Thyroid gland (tissue), 4 donors: ENCODE results near the gene H2BK1.

Experiments used
- POLR2A ChIP-seq, 2 donors: fragments of 450-650 bp; IDR thresholded peaks; one replicate each; pipeline ENCODE4 v1.6.1; 2017; ENCODE audit warnings: antibody characterized with exemption in 2 of 2, mild to moderate bottlenecking in 2 of 2, moderate library complexity in 1 of 2
- TF ChIP-seq, protein P1 (sequence below), 6 experiments: fragments of 200-600 bp in 3 of 6; fragments of 450-650 bp in 3 of 6; sonication (generic) in 3 of 6; IDR thresholded peaks; one replicate each; pipeline ENCODE4 v1.5.1; 2016 to 2019; ENCODE audit warnings: antibody characterized with exemption in 6 of 6, mild to moderate bottlenecking in 2 of 6, inconsistent platforms in 1 of 6, moderate library complexity in 1 of 6

DNA sequence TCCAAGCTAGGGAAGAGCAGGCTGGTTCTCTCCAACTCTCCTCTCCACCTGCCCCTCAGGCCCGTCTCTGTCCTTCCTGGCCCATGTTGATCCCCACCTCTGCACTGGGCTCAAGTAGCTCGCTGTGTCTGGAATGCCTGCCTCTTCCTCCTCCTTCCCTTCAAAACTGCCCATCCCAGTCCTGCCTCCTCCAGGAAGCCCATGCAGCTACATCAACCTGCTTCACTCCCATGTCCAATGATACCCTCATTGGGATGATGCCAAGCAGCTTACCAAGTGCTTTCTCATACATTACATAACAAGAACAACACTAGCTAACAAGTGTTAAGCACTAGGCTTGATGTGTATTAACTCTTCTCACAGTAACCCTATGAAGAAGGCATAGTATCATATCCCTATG, 31.5 kb downstream of the H2BK1 start:
- no peak for TF ChIP-seq POLR2A (IDR thresholded peaks at IDR 0.05)
- TF ChIP-seq, protein P1, sequence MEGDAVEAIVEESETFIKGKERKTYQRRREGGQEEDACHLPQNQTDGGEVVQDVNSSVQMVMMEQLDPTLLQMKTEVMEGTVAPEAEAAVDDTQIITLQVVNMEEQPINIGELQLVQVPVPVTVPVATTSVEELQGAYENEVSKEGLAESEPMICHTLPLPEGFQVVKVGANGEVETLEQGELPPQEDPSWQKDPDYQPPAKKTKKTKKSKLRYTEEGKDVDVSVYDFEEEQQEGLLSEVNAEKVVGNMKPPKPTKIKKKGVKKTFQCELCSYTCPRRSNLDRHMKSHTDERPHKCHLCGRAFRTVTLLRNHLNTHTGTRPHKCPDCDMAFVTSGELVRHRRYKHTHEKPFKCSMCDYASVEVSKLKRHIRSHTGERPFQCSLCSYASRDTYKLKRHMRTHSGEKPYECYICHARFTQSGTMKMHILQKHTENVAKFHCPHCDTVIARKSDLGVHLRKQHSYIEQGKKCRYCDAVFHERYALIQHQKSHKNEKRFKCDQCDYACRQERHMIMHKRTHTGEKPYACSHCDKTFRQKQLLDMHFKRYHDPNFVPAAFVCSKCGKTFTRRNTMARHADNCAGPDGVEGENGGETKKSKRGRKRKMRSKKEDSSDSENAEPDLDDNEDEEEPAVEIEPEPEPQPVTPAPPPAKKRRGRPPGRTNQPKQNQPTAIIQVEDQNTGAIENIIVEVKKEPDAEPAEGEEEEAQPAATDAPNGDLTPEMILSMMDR (IDR thresholded peaks at IDR 0.05): no peak
